HEK293T (cell line): Measurements from ENCODE around the gene TSNAXIP1.

Source experiments
- ARNT ChIP-seq: fragments of 450-650 bp; IDR thresholded peaks from 2 replicates; pipeline ENCODE4 v1.6.1; 2017; ENCODE audit warnings: mild to moderate bottlenecking
- BHLHE40 ChIP-seq: fragments of 450-650 bp; IDR thresholded peaks from 2 replicates; pipeline ENCODE4 v1.6.1; 2016; ENCODE audit warnings: mild to moderate bottlenecking, moderate library complexity, borderline replicate concordance
- CTBP1 ChIP-seq: fragments of 450-650 bp; IDR thresholded peaks from 2 replicates; pipeline ENCODE4 v1.6.1; 2016; ENCODE audit warnings: borderline replicate concordance
- FOXA1 ChIP-seq: fragments of 450-650 bp; IDR thresholded peaks from 2 replicates; pipeline ENCODE4 v1.6.1; 2016; ENCODE audit warnings: mild to moderate bottlenecking
- FOXK2 ChIP-seq: fragments of 450-650 bp; IDR thresholded peaks from 2 replicates; pipeline ENCODE4 v1.6.1; 2016; ENCODE audit warnings: mild to moderate bottlenecking
- FOXM1 ChIP-seq: fragments of 450-650 bp; IDR thresholded peaks from 2 replicates; pipeline ENCODE4 v1.6.1; 2017; ENCODE audit warnings: mild to moderate bottlenecking, borderline replicate concordance
- HDGF ChIP-seq: fragments of 450-650 bp; IDR thresholded peaks from 2 replicates; pipeline ENCODE4 v1.6.1; 2017; ENCODE audit warnings: antibody characterized with exemption, borderline replicate concordance
- LEF1 ChIP-seq: fragments of 450-650 bp; IDR thresholded peaks from 2 replicates; pipeline ENCODE4 v1.6.1; 2017; ENCODE audit warnings: mild to moderate bottlenecking, borderline replicate concordance
- SP1 ChIP-seq: fragments of 450-650 bp; IDR thresholded peaks from 2 replicates; pipeline ENCODE4 v1.6.1; 2017
- SUZ12 ChIP-seq: fragments of 450-650 bp; IDR thresholded peaks from 2 replicates; pipeline ENCODE4 v1.6.1; 2016; ENCODE audit warnings: mild to moderate bottlenecking
- ZNF384 ChIP-seq: fragments of 450-650 bp; IDR thresholded peaks from 2 replicates; pipeline ENCODE4 v1.6.1; 2016
- TF ChIP-seq, protein P1 (sequence below): fragments of 450-650 bp; IDR thresholded peaks from 2 replicates; pipeline ENCODE4 v1.6.1; 2016

DNA sequence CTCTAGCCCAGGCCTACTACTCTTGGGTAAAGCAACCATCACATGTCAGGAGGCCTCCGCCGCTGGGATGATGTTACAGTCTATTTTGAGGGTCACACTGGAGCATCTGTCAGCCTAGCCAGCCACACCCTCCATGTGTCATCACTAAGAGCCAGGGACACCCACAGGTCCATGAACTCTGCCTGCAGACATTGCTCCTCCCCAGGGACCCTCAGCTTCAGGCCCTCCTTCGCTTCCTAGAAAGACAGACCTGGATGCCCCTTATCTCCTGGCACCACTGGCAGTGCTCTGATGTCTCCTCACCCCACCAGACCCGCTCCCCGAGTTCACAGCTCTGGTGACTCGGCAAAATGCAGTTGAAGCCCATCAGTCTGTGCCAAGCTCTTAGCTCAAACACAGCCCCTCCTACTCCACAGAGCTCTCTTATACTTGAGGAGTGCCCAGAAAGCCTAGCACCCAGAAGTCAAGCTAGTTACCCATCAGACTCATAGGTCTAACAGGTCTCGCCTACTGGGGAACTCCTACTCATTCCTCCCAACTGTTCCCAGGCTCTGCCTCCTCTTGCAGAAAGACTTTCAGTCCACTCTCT, 6.3 kb upstream of the TSNAXIP1 start:
- TF ChIP-seq SP1 (no peak), FOXA1 (no peak), LEF1 (no peak), HDGF (no peak), FOXM1 (no peak), BHLHE40 (no peak), FOXK2 (no peak), CTBP1 (no peak), SUZ12 (no peak), ARNT (no peak), ZNF384 (no peak)
- TF ChIP-seq, protein P1, sequence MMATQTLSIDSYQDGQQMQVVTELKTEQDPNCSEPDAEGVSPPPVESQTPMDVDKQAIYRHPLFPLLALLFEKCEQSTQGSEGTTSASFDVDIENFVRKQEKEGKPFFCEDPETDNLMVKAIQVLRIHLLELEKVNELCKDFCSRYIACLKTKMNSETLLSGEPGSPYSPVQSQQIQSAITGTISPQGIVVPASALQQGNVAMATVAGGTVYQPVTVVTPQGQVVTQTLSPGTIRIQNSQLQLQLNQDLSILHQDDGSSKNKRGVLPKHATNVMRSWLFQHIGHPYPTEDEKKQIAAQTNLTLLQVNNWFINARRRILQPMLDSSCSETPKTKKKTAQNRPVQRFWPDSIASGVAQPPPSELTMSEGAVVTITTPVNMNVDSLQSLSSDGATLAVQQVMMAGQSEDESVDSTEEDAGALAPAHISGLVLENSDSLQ: no peak
